ENCODE data around the gene IQGAP2.
A peak's percentile ranks its signal among the peaks of the same experiment; 100 is the strongest.
"Not testable (repeated sequence)": the region's sequence is repeated elsewhere in the genome, so short reads cannot be mapped to it uniquely, and the experiment has no call there.

The IQGAP2 gene, protein sequence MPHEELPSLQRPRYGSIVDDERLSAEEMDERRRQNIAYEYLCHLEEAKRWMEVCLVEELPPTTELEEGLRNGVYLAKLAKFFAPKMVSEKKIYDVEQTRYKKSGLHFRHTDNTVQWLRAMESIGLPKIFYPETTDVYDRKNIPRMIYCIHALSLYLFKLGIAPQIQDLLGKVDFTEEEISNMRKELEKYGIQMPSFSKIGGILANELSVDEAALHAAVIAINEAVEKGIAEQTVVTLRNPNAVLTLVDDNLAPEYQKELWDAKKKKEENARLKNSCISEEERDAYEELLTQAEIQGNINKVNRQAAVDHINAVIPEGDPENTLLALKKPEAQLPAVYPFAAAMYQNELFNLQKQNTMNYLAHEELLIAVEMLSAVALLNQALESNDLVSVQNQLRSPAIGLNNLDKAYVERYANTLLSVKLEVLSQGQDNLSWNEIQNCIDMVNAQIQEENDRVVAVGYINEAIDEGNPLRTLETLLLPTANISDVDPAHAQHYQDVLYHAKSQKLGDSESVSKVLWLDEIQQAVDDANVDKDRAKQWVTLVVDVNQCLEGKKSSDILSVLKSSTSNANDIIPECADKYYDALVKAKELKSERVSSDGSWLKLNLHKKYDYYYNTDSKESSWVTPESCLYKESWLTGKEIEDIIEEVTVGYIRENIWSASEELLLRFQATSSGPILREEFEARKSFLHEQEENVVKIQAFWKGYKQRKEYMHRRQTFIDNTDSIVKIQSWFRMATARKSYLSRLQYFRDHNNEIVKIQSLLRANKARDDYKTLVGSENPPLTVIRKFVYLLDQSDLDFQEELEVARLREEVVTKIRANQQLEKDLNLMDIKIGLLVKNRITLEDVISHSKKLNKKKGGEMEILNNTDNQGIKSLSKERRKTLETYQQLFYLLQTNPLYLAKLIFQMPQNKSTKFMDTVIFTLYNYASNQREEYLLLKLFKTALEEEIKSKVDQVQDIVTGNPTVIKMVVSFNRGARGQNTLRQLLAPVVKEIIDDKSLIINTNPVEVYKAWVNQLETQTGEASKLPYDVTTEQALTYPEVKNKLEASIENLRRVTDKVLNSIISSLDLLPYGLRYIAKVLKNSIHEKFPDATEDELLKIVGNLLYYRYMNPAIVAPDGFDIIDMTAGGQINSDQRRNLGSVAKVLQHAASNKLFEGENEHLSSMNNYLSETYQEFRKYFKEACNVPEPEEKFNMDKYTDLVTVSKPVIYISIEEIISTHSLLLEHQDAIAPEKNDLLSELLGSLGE (N-terminal part only)

DNA sequence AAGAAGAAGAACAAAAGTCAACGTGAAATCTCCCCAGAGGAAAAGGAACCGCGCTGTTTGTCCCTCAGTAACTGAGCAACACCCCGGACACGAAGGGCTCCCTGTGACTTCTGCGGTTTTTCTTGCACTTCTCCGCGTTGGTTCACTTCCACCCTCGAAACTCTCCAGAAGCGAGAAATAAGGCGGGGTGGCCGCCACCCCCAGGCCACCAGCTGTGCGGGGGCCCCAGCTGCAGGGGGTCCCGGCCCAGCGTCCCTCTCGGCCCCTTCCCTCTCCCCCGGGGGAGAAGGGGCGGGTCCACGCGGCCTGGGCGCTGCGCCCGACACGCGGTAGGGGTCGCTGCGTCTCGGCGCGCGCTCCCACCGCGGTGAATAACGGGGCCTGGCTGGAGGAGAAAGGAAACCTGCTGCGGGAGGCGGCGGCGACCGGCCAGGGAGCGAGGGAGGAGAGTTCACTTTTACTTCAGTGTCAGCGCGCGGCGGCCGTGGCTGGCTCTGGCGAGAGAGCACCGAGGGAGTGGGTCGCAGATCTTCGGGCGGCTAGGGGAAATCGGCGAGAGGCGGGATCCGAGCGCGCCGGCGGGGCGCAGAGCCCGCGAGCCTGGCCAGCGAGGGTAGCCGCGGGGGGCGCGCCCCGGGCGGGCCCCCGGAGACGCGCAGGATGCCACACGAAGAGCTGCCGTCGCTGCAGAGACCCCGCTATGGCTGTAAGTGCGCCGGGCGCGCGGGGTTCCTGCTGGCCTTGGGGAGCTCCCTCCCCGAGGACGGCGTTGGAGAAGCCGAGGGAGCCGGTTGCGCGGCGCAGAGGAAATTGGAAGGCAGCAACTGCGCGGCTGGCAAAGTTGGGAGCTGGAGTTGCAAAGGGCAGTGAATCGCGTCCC, at the start of gene IQGAP2:
Gene IQGAP2 (plus strand): TSS at position 400 of the 880 bp plus-strand sequence. CDS start 261 bp downstream, at position 661.
- peak; percentile 57 for DNase-seq (ENCODE audit: low spot score)

DNA sequence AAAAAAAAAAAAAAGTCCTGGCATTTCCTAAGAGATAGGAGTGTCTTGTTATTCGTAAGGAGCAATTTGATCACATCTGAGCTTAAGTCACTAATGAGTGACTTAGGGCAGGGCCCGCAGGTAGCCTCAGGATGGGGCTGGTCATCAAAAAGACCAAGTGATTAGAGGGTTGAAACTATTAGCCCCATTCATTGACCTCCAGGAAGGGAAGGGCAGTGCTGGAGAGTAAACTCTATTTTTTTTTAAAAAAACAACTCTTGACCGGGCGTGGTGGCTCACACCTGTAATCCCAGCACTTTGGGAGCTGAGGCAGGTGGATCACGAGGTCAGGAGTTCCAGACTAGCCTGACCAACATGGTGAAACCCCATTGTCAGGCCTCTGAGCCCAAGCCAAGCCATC, 46.2 kb upstream of the IQGAP2 start:
- no peak for DNase-seq (ENCODE audit: low spot score)

DNA sequence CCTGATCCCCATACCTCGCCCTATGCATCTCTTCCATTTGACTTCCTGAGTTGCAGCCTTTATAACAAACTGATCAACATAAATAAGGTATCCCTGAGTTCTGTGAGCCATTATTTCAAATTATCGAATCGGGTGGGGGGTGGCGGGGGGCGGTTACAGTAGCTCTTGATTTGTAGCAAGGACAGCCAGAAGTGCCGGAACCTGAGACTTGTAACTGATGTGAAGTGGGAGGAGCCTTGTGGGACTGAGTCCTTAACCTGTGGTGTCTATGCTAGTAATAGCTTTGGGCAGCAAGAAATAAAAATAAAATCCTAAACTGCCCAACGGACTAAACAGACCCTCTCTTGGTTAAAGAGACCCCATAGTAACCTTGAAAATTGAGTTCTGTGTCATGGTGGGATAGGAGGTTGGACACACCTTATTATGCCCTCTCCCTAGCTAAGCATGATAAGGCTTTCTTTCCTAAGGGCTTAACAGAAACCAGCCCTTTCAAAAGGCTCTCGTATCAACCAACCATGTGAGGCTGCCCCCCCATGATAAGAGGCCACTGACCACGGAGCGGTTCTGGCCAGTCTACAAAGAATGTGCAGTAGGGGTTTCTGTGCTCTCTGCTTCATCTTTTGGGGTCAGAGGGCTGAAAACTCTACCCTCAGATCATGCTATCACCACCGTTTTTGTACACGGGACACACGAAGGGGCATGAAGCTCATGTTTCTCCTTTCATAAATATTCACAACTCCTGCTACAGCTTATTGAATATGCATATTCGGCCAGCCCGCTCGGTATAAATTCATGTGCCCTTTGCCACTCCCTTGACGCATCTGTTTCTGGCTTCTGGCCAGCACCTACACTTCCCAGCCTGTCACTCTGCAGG, 39.5 kb upstream of the IQGAP2 start:
- no peak for DNase-seq (ENCODE audit: low spot score)

DNA sequence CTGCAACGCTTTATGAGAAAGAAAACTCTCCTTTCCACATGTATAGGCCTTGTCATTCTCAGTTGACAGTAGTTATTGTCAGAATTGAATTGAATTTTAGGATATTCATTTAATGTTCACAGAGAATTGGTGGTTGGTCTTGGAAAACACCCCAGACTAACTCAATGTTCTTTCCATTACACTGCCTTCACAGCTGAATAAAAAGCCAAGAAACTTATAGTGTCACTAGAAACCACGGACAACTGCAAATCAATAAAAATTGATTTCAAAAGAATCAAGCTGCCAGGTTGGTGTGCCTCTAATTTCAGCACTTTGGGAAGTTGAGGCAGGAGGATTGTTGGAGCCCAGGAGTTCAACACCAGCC, 38.9 kb upstream of the IQGAP2 start:
- DNase-seq (ENCODE audit: low spot score): no peak

DNA sequence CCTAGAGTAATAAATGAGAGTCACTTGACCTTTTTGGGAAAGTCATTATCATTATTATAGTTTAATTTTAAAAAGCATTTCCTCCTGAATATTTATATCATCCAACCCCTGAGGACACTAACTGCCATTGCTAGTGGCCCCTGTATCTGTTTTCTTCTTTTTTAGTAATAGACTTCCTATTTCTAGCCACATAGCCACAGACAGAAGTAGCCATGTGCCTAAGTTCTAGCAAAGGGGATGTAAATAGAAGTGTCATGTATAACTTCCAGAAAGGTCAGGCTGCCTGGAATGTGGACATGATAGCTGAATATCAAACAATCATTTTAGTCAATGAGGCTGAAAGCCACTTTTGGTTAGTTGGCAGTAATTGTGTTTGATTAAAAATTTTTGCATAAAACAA, 37.5 kb upstream of the IQGAP2 start:
- no peak for DNase-seq (ENCODE audit: low spot score)

DNA sequence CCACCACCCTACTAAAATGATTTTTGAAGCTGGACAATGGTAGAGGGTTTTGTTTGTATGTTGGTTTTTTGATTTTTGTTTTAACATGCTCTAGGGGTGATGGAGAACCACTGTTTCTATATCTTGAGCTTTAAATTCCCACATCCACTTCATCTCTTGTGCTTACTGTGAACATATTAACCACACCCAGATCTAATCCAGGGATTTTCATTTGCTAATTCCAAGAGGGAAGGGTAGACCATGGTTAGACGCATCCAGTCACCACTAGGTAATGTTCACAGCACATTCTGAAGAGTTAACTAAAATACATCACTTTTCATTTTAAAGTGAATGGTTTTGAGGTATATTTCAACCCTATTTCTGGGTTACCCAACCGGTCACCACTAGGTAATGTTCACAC, 36.5 kb upstream of the IQGAP2 start:
- DNase-seq (ENCODE audit: low spot score): no peak

DNA sequence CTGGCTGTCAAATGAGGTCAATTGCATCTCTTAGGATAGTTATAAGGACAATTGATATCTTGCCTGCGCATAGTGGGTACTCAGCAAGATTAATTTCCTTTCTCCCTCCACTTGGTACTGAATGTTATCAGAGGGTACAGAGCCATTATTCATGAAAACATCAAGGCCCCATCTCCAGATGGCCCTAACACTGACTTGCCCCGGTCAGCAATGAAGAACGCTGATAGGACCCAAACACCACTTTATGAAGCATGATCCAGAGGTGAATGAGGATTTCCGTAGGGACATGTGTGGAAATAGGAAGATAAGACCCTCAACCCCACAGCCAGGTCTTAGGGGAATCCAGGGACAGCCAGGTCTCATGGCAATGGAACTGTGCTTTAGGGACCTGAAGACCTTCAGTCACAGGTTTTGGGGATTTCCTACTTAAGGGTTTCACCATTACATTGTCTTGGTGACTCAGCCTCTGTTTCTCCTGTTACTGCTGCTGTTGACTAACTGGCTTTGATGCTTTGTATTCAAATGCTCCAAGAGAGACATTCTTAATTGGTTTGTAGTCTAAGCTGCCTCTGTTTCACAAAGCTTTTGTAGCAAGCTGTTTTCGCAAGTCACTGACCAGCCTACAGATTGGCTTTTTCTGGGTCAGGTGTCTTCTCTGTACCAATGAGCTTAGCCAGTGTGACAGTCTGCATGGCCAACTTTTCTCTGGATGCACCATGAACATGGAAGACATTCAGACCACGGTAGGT, 35.3 kb upstream of the IQGAP2 start:
- DNase-seq (ENCODE audit: low spot score): no peak

DNA sequence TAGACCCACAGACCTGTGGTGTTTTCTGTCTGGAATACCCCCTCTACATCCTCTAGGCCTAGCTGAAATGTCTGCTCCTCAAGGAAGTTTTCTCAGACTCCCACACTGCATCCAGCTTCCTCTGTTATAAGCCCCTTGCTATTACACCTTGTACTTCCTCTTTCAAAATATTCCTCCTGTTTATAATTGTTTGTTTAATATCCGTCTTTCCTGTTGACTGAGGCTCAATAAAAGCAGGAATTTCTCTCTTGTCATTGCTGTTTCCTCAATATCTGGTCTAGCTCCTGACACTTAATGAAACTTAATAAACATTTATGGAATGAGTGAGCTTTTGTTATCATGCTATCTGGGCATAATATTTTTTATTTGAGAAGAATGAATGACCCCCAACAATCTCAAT, 34.1 kb upstream of the IQGAP2 start:
- DNase-seq (ENCODE audit: low spot score): no peak

DNA sequence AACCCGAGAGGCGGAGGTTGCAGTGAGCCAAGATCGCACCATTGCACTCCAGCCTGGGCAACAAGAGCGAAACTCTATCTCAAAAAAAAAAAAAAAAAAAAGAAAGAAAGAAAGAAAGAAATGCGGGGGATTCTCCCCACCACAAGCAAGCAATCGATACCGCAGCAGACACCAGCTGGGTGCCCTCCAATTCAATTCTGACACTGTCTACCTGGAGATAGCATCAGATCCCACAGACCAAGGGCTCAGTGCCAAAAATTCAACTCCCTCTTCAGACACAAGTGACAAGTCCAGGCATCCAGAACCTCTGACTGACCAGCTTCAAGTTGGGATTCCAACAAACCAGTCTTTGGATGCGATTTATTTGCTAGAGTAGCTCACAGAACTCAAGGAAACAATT, 33.4 kb upstream of the IQGAP2 start:
- not testable (repeated sequence) for DNase-seq (ENCODE audit: low spot score)

DNA sequence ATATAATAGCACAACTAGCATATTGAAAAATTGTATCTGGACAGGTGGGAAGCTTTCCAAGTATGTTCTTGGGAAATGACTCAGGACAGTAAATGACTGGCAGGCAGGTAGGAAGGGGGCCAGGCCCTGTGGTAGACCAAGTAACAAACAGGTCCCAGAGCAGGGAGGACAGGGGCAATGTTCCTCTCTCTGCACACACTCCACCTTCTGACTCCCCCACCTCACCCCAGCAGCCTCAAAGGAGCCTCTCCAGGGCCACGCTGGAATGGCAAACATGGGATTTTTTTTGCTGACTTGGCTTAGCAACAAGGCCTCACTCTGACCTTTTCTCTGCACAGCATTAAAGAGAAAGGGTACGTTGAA, 31.1 kb upstream of the IQGAP2 start:
- DNase-seq (ENCODE audit: low spot score): no peak

DNA sequence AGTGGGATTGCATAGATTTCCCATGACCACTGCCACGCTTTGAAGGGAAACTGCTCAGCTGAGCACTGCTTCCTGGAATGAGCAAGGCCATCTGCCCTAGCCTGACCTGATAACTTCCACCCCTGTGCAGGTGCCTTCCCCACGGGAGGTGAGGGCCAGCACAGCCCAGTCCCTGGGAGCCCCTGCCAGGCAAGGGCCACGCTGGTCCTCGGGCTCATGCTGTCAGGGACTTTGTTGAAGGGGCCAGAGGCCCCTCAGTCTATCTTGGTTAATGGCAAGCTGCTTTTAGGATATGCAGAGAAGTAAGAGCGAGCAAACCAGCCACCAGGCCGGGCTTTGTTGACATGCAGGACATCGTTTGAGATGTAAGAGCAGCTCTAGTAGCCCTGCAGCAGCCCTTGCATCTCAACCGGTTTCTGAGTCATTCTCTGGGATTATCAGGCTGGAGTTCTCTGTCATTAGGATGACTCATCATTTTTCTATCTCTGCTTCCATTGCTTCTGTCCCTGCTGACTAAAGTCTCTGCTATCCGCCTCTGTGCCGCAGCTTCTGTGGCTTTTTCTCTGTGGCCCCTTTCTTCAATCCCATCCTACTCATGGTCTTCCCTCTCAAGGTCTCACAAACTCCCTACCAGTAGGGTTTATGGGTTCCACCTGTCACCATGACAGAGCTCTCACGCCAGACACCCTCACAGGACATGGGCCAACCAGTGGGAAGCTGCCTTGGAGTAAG, 30.6 kb upstream of the IQGAP2 start:
- DNase-seq (ENCODE audit: low spot score): peak; percentile 25

DNA sequence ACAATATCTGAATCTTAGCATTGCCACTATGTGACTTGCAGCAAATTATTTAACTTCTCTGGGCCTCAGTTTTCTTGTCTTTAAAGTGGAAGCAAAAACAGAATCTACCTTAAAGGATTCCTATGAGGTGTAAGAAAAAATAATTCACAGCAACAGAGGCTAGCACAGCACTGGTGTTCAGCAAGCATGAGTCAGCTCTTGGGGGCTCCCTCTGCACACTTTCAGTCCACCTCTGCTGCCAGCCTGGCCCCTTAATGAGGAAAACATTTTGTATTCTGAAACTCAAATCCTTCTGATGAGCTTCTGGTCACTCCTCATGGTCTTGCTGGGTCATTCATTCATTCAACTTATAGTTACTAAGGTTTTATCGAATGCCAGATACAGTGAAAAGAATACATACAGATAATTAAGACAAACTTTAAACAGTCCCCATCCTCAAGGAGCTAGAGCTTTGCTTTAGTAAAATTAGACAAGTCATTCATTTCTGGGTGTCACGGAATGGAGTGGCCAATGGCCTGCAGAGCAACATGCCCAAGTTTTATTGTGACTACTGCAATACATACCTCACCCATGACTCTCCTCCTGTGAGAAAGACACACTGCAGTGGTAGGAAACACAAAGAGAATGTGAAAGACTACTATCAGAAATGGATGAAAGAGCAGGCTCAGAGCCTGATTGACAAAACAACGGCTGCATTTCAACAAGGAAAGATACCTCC, 26.8 kb upstream of the IQGAP2 start:
- DNase-seq (ENCODE audit: low spot score): no peak

DNA sequence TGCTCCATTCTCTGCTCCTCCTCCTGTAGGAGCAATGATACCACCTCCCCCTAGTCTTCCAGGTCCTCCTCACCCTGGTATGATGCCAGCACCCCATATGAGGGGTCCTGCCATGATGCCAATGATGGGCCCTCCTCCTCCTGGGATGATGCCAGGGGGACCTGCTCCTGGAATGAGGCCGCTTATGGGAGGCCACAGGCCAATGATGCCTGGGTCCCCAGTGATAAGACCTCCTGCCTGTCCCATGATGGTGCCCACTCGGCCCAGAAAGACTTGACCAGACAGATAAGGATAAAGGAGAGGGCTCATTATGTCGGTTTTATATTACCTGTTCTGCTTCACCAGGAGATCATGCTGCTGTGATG, 26.2 kb upstream of the IQGAP2 start:
- no peak for DNase-seq (ENCODE audit: low spot score)

DNA sequence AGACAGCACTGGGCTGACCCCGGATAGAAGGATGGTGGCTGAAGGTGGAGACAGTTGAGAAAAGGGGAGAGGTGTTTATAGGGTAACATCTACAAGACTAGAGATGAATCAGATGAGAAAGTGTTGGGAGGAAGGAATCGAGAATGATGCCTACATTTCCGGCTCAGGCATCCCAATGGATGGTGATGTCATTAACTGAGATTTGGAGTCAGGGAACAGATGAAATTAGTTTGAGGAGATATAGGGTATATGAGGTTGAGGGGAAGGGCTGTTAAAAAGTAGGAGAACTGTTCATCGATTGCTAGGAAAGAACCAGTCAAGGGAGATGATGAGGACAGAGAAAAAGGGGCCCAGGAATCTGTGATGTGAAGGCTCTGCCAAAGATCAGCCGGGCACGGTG, 24.7 kb upstream of the IQGAP2 start:
- no peak for DNase-seq (ENCODE audit: low spot score)

DNA sequence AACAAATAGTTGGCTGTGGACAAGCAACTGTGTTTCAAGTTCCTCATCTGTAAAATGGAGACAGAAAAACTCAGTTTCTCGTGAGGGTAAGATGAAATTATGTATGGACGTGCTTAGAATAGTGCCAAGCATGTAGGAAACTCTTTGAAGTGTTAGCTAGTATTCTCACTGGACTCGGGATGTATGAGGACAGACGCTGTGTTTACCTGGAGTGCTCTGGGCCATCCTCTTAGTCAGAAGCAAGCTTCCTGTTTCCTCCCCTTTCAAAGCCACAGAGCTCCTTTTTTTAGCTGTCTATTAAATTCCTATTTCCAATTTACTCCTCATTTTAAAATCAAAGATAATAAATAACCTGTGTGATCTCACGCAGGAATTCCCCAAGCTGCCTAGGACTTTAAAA, 23.8 kb upstream of the IQGAP2 start:
- no peak for DNase-seq (ENCODE audit: low spot score)

DNA sequence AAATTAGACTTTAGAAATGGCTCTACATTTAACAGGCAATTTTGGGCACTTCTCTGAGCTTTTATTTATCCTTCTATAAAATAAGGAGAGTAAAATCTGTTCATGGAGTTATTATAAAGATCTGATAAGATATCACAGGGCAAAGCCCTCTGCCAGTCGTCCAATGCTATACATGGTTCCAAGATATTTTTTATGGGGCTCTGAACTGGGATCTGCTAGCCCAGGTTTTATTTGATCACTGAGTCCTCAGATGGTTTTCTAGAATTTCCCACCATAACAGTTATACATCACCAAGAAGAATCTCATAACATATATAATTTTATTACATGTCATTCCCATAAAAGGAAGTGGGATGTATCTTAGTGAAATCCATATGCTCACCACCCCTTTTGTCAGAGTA, 23.2 kb upstream of the IQGAP2 start:
- DNase-seq (ENCODE audit: low spot score): no peak

DNA sequence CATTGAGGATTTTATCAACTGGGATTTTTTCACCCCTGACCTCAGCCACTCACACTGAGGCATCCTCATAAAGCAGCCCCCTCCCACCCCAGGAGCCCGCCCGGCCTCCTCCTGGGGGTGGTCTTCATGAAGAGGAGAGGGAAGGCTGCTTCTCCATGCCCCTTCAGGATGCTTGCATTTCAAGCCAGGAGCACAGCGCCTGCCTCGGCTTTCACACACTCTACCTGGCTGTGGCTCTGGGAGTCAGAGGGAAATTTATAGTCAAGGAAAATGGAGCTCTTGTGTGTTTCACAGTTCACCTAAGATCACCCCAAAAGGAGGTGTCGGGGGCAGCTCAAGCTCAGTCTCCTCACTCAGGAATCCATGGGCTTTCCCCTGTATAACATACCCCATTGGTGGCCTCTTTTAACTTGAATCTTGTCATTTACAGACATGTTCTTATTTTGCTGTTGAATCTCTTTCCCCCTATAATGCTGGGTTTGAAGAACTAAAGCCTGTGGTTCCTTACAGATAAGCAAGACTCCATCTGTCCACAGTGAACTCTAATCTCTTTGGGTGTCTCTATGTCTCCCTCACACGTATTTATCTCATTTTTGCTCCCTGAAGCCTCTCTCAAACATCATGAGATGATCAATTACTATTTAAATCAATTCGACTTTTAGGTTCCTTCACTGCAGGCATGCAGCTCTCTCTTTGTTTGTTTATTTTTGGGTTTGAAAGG, 22.6 kb upstream of the IQGAP2 start:
- no peak for DNase-seq (ENCODE audit: low spot score)

Measured in Ammon's horn (tissue), 1 donor.